Ovary (tissue), 3 donors: Measurements from ENCODE around the gene PTPN7.

Experiments
- CTCF ChIP-seq, 3 donors: fragments of 450-650 bp in 2 of 3; fragments of 200-600 bp in 1 of 3; IDR thresholded peaks; one replicate each; pipeline versions ENCODE4 v1.5.1 to v1.8.0; 2016 to 2022; ENCODE audit warnings: antibody characterized with exemption in 3 of 3, mild to moderate bottlenecking in 1 of 3
- POLR2A ChIP-seq: fragments of 450-650 bp; IDR thresholded peaks from one replicate; pipeline ENCODE4 v1.6.1; 2017; ENCODE audit warnings: antibody characterized with exemption, mild to moderate bottlenecking, moderate library complexity
- donor health status: DM: no; HTN: no; CAD: no.

GRCh38 chr1:202149566-202149965, 10.8 kb downstream of the PTPN7 start:
- TF ChIP-seq CTCF (IDR thresholded peaks at IDR 0.05) (no peak), POLR2A (no peak)
